GM18861 (cell line): ENCODE data around the gene CD53.
"Not testable (repeated sequence)": the region's sequence is repeated elsewhere in the genome, so short reads cannot be mapped to it uniquely, and the experiment has no call there.

Experiments used
- ATAC-seq: cut with Tn5 transposase; IDR thresholded peaks from one replicate; pipeline ENCODE4 v1.9.1; 2021; ENCODE audit not compliant: unreplicated experiment

Gene CD53

GRCh38 chr1:110872745-110873720, at the start of gene CD53:
TSS of gene CD53 (plus strand) at chr1:110873148. CDS start at chr1:110891409, 18,261 bp downstream.
- peak; percentile 44 for ATAC-seq

GRCh38 chr1:110824192-110824591, 48.8 kb upstream of the CD53 start:
- no peak for ATAC-seq

DNA sequence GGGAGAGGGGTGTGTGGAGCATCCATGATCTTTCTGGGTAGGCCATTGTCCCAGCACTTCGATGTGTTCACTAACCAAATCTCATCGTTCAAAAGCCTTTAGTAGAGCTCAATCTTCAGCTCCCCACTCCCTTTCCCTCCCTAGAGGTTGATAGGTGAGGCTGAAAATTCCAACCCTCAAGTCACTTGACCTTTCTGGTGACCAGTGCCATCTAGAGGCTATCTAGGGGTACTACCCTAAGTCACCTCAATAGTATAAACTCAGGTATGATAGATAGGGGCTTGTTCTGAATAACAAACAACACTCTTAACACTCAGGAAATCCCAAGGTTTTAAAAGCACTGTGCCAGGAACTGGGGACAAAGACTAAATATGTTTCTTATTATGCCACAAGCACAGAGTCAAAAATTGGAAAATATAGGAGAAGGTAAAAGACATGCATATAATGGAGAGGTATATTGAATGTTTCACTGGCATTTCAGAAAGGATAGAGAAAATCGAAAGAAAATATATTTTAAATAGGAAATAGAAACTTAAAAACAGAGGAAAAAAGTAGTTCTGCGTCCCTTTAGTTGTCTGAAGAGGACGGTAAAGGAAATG, 42.9 kb upstream of the CD53 start:
- ATAC-seq, result no peak

- ATAC-seq, result not testable (repeated sequence)
Measured at GRCh38 chr1:110833779-110834178, 39.2 kb upstream of the CD53 start.

DNA sequence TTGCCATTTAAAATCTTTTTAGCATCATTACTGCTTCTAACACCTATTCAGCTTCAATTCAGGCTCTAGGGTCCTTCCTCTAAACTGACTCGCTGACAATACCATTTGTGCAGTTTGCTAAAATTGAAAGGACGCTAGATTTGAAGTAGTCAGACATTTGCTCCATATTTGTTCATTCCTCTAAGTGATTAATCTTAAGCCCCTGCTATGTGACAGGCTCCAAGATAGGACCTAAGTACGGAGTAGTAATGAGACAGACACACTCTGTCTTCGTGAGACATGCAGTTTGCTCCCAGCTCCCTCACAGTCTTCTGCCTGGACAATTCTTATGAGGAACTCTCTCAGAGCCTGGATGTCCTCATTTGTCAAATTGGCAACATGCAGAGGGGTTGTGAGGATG, 26.1 kb upstream of the CD53 start:
- ATAC-seq, result no peak

DNA sequence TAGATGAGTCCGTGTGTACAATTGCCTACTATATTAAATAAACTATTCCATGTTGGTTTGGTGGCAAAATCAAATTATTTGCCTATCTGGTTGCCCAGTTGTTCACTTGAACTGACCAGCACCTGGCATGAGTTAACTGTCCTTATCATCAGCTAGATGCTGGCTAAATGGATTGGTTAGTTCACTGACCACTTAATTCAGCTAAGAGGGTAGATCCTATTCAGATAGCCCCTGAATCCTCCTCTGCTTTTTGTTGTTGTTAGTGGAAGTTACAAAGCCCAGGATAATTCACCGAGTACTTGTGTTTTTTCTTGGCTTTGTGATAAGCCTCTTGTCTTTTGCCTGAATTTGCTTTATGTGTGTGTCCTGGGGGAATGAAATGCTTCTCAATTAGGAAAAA, 22.8 kb upstream of the CD53 start:
- no peak for ATAC-seq

- ATAC-seq, result no peak
Measured at GRCh38 chr1:110850627-110851026, 22.3 kb upstream of the CD53 start.

GRCh38 chr1:110853135-110853534, 19.8 kb upstream of the CD53 start:
- ATAC-seq, result no peak

DNA sequence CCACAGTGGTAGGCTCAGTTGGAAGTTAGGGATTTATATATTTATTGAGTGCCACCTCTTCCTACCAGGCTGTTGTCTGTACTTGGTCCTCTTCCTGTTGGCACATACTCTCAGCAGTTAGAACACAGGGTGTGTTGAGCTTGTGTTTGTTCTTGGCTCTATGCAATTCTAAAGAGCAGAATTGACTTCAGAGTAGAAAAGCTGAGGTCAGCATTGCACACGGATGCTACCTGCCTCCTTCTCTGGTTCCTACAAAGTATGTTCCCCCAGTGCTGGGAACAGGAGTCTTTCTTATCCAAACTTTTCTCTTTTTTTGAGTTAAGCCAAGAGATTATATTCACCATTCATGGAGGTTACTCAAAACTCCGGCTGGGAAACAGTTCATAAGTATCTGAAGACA, 16.5 kb upstream of the CD53 start:
- ATAC-seq, result no peak

GRCh38 chr1:110857964-110858948, 14.7 kb upstream of the CD53 start:
- no peak for ATAC-seq

- no peak for ATAC-seq
Measured at GRCh38 chr1:110859062-110859461, 13.9 kb upstream of the CD53 start.

GRCh38 chr1:110860174-110860573, 12.8 kb upstream of the CD53 start:
- no peak for ATAC-seq

- ATAC-seq, result not testable (repeated sequence)
Measured at GRCh38 chr1:110860620-110861019, 12.3 kb upstream of the CD53 start.

DNA sequence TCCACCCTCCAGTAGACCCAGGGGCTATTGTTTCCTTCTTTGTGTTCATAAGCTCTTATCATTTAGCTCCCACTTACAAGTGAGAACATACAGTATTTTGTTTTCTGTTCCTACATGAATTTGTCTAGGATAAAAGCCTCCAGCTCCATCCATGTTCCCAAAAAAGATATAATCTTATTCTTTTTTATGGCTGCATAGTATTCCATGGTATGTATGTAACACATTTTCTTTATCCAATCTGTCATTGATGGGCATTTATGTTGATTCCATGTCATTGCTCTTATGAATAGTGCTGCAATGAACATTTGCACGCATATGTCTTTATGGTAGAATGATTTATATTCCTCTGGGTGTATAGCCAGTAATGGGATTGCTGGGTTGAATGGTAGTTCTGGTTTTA, 11.0 kb upstream of the CD53 start:
- not testable (repeated sequence) for ATAC-seq

DNA sequence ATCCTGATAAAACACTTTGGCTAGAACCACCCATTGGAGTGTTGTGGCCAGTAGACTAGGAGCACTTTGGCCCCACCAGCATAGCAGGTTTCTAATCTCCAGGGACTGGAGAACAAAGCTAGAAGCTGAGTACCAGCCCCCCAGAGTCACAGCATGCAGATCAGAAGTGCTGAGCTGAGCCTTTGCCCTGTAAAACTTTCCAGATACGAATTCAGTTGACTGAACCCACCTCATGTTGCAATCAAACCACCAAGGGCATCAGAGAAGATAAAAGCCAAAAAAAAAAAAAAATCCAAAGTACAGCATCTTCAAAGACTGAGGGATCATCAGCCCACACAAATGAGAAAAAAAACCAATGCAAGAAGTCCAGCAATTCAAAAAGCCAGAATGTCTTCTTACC, 8.7 kb upstream of the CD53 start:
- no peak for ATAC-seq

DNA sequence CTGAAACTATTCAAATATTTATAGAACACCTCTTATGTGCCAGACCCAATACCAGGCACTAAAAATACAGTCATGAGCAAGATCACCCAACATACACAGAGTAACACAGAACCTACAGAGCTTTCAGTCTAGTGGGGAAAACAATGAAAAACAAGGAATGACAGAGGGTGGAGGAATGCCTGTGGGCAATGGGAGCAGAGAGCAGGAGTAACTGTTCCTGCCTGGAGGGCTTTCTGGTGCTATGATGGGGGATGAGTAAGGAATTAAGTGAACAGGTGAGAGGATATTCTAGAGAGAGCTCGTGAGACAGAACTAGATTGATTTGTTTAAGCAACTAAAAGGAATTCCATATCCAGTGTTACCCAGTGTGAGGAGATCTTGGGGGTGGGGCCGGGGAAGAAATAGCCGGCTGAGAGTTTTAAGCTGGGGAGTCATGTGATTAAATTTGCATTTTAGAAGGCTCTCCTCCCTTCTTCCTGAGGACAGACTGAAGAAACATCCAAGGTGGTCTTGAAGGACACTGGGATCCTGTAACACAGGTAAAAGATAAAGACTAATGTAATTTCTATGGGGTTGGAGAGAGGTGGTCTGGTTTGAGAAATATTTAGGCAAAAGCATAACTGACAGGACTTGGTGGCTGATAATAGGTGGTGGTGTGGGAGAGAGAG, 2.1 kb upstream of the CD53 start:
- ATAC-seq, result no peak

DNA sequence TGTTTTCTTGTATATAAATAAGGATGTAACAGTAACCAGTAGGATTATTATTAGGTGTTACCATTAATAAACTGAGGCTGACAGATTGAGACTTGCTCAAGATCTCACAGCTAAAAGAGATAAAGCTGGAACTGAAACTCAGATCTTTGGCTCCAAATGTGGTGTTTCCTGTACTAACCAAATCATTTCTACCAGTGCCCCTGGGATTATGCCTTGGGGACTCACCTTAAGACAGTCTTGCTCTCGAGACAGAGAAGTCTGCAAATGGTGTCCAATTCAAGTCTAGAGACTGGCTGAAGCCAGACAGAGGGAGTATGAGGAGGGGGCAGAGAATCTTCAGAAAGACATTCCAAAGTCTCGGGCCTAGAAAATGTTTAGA, 593 bp upstream of the CD53 start:
- ATAC-seq, result peak; percentile 37

DNA sequence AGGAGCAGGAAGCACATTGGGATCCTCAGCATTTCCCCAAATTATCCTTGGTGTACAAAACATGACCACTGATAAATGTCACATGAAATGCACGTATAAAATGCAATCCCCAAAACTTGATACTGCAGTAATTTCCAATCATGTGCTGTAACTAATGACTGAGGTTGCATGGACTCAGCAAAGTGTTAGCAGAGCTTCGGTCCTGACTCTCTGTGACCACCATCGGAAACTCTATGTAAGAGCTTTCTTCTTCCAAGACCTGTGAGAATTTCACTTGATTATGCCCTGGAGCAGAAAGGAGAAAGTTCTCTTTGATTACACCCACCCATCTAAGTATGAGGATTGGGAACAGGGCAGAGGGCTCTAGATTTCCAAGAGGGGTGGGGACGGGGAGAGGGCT, 908 bp downstream of the CD53 start:
- no peak for ATAC-seq

DNA sequence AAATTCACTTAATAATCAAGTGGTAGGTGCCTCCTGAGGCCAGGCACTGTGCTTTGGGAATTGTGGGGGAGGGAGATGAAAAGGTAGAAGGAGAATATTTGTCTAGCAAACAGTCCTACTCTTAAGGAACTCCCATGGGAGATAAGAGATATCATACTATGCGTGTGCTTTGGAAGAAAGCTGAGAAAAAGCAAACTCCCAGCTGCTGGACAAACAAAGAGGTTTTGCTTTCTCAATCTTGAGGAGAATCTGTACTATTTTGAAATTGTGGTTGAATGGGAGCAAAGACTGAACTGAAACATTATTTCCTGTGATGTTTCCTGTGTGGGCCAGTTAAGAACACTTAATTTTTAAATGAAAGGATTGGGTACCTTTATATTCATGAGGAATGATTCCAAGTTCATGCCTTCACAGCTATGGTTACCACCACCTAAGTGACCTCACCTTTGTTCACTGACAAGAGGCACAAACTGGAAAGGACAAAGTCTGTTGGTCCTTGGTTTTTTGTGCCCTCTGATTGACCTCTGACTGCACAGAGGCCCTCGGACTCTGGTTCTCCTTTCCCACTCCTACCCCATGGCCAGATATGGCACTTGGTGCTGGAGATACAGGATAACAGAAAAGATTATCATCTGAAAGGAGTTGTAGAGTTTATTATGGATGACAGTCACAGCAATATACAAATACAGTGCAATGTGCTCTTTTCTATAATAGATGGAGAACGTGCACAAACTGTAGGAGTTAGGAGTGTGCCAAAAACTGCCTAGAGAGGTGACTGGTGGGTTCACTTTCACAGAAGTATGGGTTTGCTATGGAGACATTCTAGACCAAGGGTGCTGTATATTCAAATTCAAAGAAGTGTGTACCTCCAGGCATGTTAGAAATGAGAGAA, 1.6 kb downstream of the CD53 start:
- no peak for ATAC-seq
